Measurements from ENCODE around the gene NOXRED1. TPM values are rescaled to one million over a fixed set of nuclear protein-coding genes. Genes with fewer than 3 reads are reported as not detected.

NOXRED1 gene, protein sequence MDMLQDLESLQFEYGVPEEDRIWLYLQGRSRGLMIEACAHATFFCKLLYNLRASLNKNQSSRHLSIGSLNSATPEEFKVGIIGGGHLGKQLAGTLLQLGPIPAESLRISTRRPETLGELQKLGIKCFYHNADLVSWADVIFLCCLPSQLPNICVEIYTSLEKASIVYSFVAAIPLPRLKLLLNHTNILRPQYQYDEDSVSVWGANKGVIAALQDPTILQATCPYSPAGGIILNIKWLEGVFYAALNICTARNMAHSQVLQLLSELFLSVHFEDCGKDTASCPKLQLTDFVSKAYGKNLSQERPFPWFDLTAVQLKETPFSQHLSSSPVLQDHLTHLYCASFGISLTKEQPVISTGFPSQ
- total RNA-seq (2022; extraction: Qiagen RNA extraction), result 0.13 TPM in 1 of 5 replicates, not detected in the others

DNA sequence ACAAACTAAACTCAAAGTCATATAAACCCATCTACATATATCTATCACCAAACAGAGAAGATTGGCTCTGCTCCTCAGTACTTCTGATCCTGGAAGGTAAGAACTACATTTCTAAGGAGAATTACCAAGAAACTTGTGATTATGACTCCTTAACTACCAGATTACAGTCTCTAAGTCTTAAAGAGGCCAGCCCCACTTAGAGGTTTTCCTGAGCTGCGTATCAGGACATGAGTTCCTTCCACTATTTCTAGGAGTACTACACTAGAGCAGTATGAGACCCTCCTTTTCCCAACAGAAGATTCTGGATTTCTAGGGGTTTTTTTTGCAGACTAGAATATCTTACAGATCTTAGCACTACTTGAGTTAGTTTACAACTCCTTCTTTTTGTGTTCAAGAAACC lies at the start of gene NOXRED1:
Gene NOXRED1 (minus strand): TSS at position 101 of the 400 bp plus-strand sequence. CDS start 634 bp downstream, outside the sequence.

GRCh38 chr14:77457522-77458248 lies 34.4 kb upstream of the NOXRED1 start, which contains the start of the genes AHSA1 and VIPAS39:
AHSA1 (plus strand) TSS chr14:77458093; CDS start chr14:77458190, 97 bp downstream.
VIPAS39 (minus strand) TSS chr14:77457601; CDS start chr14:77454102, 3,499 bp downstream.

GRCh38 chr14:77376771-77377501 lies 46.4 kb downstream of the NOXRED1 start, which contains the start of the genes SAMD15 and TMED8:
SAMD15 (plus strand) TSS chr14:77377379; CDS start chr14:77377419, 40 bp downstream.
TMED8 (minus strand) TSS chr14:77377094; CDS start chr14:77377053, 41 bp downstream.

Other genes starting within 250 kb of the NOXRED1 start
- 2.6 to 4.5 TPM (median 3.6 TPM) in 5 replicates for gene TMEM63C, start 241.7 kb downstream of the NOXRED1 start, total RNA-seq (2022; extraction: Qiagen RNA extraction)
- not detected in 5 replicates for gene NGB, start 152.3 kb downstream of the NOXRED1 start, total RNA-seq (2022; extraction: Qiagen RNA extraction)
- gene POMT2, start 102.6 kb downstream of the NOXRED1 start, total RNA-seq (2022; extraction: Qiagen RNA extraction), result 25.6 to 31.7 TPM (median 28.0 TPM) in 5 replicates
- gene GSTZ1, start 102.5 kb downstream of the NOXRED1 start, total RNA-seq (2022; extraction: Qiagen RNA extraction), result 33.1 to 35.0 TPM (median 34.5 TPM) in 5 replicates
- gene TMED8, start 46.4 kb downstream of the NOXRED1 start, total RNA-seq (2022; extraction: Qiagen RNA extraction), result 4.8 to 7.1 TPM (median 6.7 TPM) in 5 replicates
- 1.6 to 2.5 TPM (median 1.9 TPM) in 5 replicates for gene SAMD15, start 46.1 kb downstream of the NOXRED1 start, total RNA-seq (2022; extraction: Qiagen RNA extraction)
- 12.5 to 13.0 TPM (median 12.8 TPM) in 5 replicates for gene VIPAS39, start 34.1 kb upstream of the NOXRED1 start, total RNA-seq (2022; extraction: Qiagen RNA extraction)
- 209 to 283 TPM (median 230 TPM) in 5 replicates for gene AHSA1, start 34.6 kb upstream of the NOXRED1 start, total RNA-seq (2022; extraction: Qiagen RNA extraction)
- gene ISM2, start 75.3 kb upstream of the NOXRED1 start, total RNA-seq (2022; extraction: Qiagen RNA extraction), result 0.29 to 0.64 TPM (median 0.35 TPM) in 5 replicates
- gene SPTLC2, start 193.1 kb upstream of the NOXRED1 start, total RNA-seq (2022; extraction: Qiagen RNA extraction), result 29.7 to 38.5 TPM (median 34.5 TPM) in 5 replicates

Measured in A549 treated with Mapracorat at 1 μM for 4 hours (cell line).